Midbrain (tissue), 1 donor: ENCODE data around the gene GTPBP3.

Experiments used
- DNase-seq: peaks from one replicate; lab custom pipeline; 2025; lab: John Stamatoyannopoulos, UW

The GTPBP3 gene

DNA sequence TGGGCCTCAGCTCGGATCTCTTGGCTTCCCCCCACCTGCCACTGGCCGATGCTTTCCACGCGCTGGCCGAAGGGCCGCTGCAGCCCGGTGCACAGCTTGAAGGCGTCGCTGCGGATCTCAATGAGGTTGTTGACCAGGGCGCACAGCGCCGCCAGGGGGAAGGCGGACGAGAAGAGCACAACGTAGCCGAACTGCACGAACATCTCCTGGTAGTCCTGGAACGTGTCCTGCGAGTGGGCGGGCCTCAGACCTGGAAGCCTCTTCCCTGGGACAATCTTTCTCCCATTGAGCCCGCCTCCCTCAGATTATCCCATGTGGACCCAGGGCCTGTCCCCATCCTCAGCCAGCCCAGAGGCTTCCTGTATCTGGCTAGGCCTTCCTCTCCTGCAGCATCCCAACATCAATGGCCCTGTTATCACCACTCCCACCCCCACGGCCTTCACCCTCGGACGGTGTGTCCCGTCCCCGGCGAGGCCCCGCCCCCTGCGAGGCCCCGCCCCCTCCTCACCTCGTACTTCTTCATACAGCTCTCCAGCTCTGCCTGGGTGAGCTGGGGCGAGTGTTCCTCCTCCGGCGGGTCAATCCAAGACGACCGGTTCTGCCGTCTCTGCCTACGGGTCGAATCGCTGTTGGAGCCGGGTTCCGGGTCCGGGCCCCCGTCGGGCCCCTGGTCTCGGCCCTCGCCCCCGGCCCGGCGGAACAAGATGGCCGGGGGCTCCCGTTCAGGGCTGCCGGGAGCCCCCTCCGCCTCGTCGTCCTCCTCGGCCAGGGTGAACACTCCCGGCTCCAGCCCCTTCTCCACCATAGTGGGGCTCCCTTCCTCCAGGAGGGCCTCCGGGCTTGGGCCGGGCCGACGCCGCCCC lies 9.5 kb upstream of the GTPBP3 start:
- DNase-seq, result no peak

DNA sequence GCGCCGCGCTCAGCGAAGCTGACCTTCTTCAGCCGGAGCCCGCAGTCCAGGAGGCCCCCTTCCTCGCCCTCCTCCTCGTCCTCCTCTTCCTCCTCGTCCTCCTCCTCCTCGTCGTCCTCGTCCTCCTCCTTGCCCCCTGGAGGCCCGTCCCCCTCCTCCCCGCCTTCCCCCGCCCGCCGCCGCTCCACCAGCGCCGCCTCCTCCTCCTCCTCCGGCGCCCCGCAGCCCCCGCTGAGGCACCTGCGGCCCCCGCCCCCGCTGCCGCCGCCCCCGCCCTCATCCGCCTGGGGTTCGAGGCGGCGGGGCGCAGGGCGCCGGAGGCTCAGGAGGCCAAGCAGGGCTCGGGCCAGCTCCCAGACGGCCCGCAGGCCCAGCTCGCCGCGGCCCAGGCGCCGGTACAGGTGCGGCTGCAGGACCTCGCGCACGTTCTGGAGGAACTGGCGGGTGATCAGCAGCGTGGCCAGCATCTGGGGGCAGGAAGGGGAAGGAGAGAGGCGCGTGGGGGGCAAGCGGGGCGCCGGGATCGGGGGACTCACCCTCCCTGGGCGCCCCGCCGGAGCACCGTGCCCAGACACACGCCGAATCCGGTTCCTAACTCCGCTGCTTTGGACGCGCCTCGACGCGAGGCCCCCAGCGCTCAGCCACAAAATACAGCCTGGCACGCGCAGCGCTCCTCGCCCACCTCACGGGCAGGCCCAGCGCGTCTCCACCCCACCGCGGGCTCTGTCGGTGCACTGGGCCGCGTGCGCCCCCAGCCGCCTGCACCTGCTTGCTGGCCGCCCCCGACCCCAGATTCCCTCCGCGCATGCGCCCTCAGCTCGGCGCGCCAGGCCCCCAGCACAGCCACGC lies 8.6 kb upstream of the GTPBP3 start:
- no peak for DNase-seq

DNA sequence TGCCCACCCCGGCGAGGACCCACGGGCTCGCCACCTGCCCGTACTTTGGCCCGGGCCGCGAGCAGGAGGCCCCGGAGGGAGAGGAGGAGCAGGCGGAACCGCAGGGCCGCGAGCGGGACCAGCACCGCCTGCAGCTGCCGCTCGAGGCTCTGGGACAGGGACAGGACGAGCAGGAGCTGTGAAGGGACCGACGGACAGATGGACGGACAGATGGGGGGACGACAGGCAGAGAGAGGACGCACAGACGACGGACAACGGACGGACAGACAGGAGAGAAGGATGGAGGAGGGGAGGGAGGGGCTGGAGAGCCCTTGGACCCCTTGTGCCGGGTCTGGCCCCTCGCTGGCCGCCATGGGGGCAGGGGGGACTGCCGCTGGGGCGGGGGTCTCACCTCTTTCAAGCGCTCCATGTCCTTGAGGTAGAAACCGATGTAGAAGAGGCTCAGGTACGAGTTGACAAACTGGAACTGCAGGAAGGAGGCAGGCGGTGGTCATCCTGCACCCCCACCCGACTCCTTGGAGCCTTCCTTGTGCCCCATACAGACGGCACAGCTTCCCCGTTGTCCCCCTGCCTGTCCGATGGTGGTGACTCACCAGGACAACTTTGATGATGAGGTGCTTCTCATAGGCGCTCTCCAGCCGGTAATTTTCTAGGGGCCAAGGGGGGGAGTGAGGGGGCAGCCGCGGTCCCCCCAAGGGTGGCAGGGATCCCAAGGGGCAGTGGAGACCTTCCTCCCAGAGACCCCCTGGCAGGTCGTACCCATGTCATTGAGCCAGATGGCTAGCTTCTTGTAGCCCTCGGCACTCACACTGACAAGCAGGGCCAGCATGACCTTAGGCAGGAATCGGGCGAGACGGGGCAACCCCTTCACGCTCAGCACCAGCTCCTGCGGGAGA lies 7.7 kb upstream of the GTPBP3 start:
- no peak for DNase-seq

- DNase-seq, result no peak
Observed at GRCh38 chr19:17330262-17331044, 6.9 kb upstream of the GTPBP3 start.

- no peak for DNase-seq
Observed at GRCh38 chr19:17331045-17331558, 6.3 kb upstream of the GTPBP3 start.

DNA sequence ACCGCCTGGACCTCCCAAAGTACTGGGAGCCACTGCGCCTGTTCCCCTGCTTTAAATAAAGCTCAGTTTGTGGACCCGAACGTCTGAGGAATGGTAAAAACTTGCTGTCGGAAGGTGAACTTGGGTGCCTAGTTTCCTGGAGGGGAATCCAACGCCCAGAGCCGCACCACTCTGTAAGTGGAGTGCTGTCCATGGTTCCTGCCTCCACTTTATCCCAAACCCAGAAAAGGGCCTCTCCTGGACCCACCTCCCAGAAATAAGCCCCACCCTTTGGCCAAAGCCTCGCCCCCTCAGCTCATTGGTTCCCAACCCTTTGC lies 5.0 kb upstream of the GTPBP3 start:
- DNase-seq, result no peak

- DNase-seq, result no peak
Observed at GRCh38 chr19:17332677-17333581, 4.4 kb upstream of the GTPBP3 start.

- no peak for DNase-seq
Observed at GRCh38 chr19:17333611-17334413, 3.5 kb upstream of the GTPBP3 start.

DNA sequence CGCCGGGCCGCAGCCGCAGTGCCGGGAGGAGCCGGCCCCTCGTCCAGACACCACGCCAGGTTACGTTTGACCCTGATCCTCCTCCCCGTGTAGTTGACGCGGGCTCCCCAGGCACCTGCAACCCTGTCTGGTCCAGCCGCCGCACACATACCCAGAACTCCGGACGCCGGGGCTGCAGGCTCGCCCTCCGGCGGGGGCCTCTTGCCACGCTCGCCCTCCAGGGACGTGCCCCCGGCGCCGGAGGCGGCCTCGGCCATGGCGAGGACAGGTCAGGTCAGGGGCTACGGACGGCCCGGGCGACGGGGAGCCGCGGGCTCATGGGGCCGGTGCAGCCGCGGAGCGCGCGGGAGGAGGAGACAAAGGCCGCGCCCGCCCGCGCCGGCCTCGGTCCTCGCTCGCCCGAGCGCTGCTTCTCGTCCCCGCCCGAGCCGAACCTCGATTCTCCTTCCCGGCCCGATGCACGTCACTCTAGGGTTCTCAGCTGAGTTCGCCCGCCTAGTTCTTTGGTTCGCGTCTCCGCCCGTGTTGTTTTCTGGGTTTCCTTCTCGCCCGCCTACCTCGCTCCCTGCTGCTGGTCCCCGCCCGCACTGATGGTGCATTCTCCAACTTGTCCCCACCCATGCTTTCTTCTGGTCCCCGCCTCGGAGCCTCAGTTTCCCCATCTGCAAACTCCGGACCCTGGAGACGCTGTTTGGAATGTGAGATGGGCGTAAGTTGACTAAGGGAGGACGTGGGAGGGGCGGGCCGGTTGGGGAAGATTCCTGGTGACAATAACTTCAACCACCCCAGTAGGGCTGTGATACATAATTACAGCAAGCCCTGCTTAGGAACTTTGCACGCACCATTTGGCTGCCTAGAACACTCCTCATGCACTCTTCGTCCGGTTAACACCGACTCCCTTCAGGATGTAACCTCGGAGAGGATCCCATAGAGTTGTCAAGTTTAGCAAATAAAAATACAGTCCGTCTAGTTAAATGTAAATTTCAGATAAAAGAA lies 2.6 kb upstream of the GTPBP3 start, which contains the start of gene ANO8:
Gene ANO8 (minus strand): TSS at position 442 of the 996 bp plus-strand sequence. CDS start 185 bp downstream, at position 257.
- DNase-seq, result peak; percentile 96

- no peak for DNase-seq
Observed at GRCh38 chr19:17335575-17335974, 1.8 kb upstream of the GTPBP3 start.

DNA sequence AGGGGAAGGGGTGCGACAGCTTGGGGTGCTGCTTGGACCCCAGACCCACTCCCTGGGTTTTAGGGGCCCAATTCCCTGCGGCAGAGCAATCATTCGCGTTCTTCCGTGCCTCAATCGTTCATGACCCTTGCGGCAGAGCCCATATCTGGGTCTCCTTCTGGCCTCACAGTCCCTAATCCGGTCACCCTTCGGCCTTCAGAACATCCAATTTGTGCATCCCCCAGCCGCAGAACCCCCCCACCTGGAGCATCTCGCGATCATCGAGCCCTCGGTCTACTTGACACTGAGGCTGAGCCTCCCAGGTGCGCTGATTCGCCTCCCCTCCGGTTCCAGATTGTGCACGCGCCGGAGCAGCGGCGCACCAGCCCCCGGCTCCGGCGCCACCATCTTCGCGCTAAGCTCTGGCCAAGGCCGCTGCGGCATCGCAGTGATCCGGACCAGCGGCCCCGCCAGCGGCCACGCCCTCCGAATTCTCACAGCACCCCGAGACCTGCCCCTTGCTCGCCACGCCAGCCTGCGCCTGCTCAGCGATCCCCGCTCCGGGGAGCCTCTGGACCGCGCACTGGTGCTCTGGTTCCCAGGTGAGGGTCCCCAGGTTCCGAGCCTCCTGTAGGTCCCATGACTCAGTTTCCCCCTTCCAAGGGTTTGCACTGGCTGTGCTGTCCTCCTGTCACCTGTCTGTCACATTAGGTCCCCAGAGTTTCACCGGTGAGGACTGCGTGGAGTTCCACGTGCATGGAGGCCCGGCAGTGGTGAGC lies 501 bp downstream of the GTPBP3 start:
- no peak for DNase-seq

GRCh38 chr19:17338433-17339078 lies 1.2 kb downstream of the GTPBP3 start:
- no peak for DNase-seq

GRCh38 chr19:17339088-17339741 lies 1.9 kb downstream of the GTPBP3 start:
- no peak for DNase-seq

- no peak for DNase-seq
Observed at GRCh38 chr19:17340302-17340870, 3.0 kb downstream of the GTPBP3 start.

DNA sequence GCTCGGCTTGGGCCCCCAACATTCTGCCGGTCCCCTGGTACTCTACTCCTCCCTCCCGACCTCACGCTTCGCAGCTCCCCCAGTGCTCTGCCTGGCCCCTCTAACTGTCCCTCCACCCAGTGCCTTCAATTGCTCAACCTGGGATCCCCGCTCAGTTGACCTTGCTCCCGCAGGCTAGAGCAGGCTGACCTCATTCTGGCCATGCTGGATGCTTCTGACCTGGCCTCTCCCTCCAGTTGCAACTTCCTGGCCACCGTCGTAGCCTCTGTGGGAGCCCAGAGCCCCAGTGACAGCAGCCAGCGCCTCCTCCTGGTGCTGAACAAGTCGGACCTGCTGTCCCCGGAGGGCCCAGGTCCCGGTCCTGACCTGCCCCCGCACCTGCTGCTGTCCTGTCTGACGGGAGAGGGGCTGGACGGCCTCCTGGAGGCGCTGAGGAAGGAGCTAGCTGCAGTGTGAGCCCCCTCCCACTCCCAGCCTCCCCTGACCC lies 3.6 kb downstream of the GTPBP3 start:
- DNase-seq, result no peak
